Measurements from ENCODE around the gene MLPH.

DNA sequence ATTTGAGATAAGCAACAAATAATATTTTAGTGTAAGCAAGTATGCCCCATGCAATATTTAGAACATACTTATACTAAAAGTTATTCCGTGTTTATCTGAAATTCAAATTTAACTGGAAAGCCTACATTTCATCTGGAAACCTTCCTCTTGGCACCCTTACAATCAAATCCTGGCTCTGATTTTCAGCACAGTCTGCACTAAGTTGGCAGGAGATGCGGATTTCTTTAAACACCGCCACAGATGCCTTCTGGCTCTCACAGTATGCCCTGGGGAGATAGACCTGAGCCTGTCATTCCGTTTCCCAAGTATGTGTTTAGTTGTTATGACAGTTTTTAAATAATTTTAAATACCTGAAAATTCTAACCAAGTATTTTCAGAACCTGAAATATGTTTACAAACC, 7.3 kb upstream of the MLPH start:
- TF ChIP-seq POLR2A (conservative IDR thresholded peaks at IDR 0.05) (no peak), JUND (IDR thresholded peaks at IDR 0.05; ENCODE audit: borderline replicate concordance, low read depth, low read length) (no peak), JUND (tag; IDR thresholded peaks at IDR 0.05; ENCODE audit: borderline replicate concordance, low read depth, low read length) (no peak), ZFX (CRISPR knock-in tag; IDR thresholded peaks at IDR 0.05) (no peak), TSHZ1 (CRISPR knock-in tag; IDR thresholded peaks at IDR 0.05) (no peak), GABPB2 (CRISPR knock-in tag; conservative IDR thresholded peaks at IDR 0.05) (no peak), CTCF (IDR thresholded peaks at IDR 0.05 in 2 of 3, conservative IDR thresholded peaks at IDR 0.05 in 1 of 3; ENCODE audit: insufficient read depth in 2 of 3, low read depth in 1 of 3, low read length in 3 of 3) (no peak), ZNF586 (CRISPR knock-in tag; conservative IDR thresholded peaks at IDR 0.05) (no peak), CEBPB (tag; IDR thresholded peaks at IDR 0.05) (no peak), NEUROD1 (IDR thresholded peaks at IDR 0.05; ENCODE audit: borderline replicate concordance, low read depth, low read length, partially characterized antibody) (no peak), PHF20 (IDR thresholded peaks at IDR 0.05; ENCODE audit: partially characterized antibody) (no peak), MYC (IDR thresholded peaks at IDR 0.05; ENCODE audit: low read depth, low read length) (no peak), MYC (CRISPR knock-in tag; IDR thresholded peaks at IDR 0.05; ENCODE audit: borderline replicate concordance, low read depth) (no peak), PCBP1 (IDR thresholded peaks at IDR 0.05; ENCODE audit: low read depth, low read length, poor library complexity, severe bottlenecking) (no peak), EP300 (IDR thresholded peaks at IDR 0.05; ENCODE audit: low read length) (no peak)
- TF ChIP-seq, protein P1, sequence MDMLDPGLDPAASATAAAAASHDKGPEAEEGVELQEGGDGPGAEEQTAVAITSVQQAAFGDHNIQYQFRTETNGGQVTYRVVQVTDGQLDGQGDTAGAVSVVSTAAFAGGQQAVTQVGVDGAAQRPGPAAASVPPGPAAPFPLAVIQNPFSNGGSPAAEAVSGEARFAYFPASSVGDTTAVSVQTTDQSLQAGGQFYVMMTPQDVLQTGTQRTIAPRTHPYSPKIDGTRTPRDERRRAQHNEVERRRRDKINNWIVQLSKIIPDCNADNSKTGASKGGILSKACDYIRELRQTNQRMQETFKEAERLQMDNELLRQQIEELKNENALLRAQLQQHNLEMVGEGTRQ (CRISPR knock-in tag; IDR thresholded peaks at IDR 0.05): no peak

All from K562 (cell line).